OCI-M2 (cell line): Measurements from ENCODE around the gene FKBP5.
"Not testable (repeated sequence)": the region's sequence is repeated elsewhere in the genome, so short reads cannot be mapped to it uniquely, and the experiment has no call there.

ENCODE experiments used
- DNase-seq: peaks from one replicate; lab custom pipeline; 2025; ENCODE audit not compliant: unreplicated experiment; lab: John Stamatoyannopoulos, UW

The FKBP5 gene

GRCh38 chr6:35688605-35689322, at the start of gene FKBP5:
TSS of gene FKBP5 (minus strand) at chr6:35688915. CDS start at chr6:35642824, 46,091 bp downstream.
- peak; percentile 81 for DNase-seq

GRCh38 chr6:35737413-35738211, 48.9 kb upstream of the FKBP5 start:
- no peak for DNase-seq

GRCh38 chr6:35736982-35737412, 48.3 kb upstream of the FKBP5 start, which contains the start of gene ARMC12:
TSS of gene ARMC12 (plus strand) at chr6:35737032. CDS start at chr6:35737109, 77 bp downstream.
- no peak for DNase-seq

- peak; percentile 38 for DNase-seq
Observed at GRCh38 chr6:35736253-35736894, 47.7 kb upstream of the FKBP5 start.

- no peak for DNase-seq
Observed at GRCh38 chr6:35735452-35735851, 46.7 kb upstream of the FKBP5 start.

GRCh38 chr6:35734319-35734718, 45.6 kb upstream of the FKBP5 start:
- DNase-seq = not testable (repeated sequence)

- DNase-seq = no peak
Observed at GRCh38 chr6:35733633-35734032, 44.9 kb upstream of the FKBP5 start.

- no peak for DNase-seq
Observed at GRCh38 chr6:35731736-35732532, 43.2 kb upstream of the FKBP5 start.

- DNase-seq = peak; percentile 73
Observed at GRCh38 chr6:35731414-35731735, 42.7 kb upstream of the FKBP5 start.

- DNase-seq = no peak
Observed at GRCh38 chr6:35730745-35731413, 42.2 kb upstream of the FKBP5 start.

- DNase-seq = no peak
Observed at GRCh38 chr6:35729722-35730121, 41.0 kb upstream of the FKBP5 start.

- no peak for DNase-seq
Observed at GRCh38 chr6:35728683-35729678, 40.3 kb upstream of the FKBP5 start.

GRCh38 chr6:35727935-35728682, 39.4 kb upstream of the FKBP5 start:
- DNase-seq = no peak

- no peak for DNase-seq
Observed at GRCh38 chr6:35727231-35727934, 38.7 kb upstream of the FKBP5 start.

- no peak for DNase-seq
Observed at GRCh38 chr6:35725721-35726438, 37.2 kb upstream of the FKBP5 start.

- DNase-seq = no peak
Observed at GRCh38 chr6:35725081-35725708, 36.5 kb upstream of the FKBP5 start.

GRCh38 chr6:35724471-35724870, 35.8 kb upstream of the FKBP5 start:
- no peak for DNase-seq
